K562 (cell line): ENCODE data around the gene PLCB3. TPM values are rescaled to one million over a fixed set of nuclear protein-coding genes. Genes with fewer than 3 reads are reported as not detected.

ENCODE experiments used
- ARNT ChIP-seq, 2 experiments: fragments of 450-650 bp; IDR thresholded peaks; 2 replicates each; pipeline ENCODE4 v1.6.1; 2016; ENCODE audit warnings: mild to moderate bottlenecking in 1 of 2
- ATF1 ChIP-seq, 2 experiments: fragments of 450-650 bp in 1 of 2; IDR thresholded peaks; 2 replicates each; pipeline ENCODE4 v1.6.1; 2016; ENCODE audit warnings: missing compliant biosample characterization in 1 of 2, missing genetic modification characterization in 1 of 2
- CBX8 ChIP-seq: fragments of 200-600 bp; sonication (generic); IDR thresholded peaks from 2 replicates; pipeline ENCODE4 v1.6.1; 2012; ENCODE audit warnings: borderline replicate concordance, mixed run types, low read depth, mild to moderate bottlenecking, moderate library complexity, mixed read lengths, low read length, control low read depth, inconsistent platforms; ENCODE audit not compliant: poor library complexity, severe bottlenecking; ENCODE audit errors: extremely low read depth
- DACH1 ChIP-seq: fragments of 450-650 bp; IDR thresholded peaks from 2 replicates; pipeline ENCODE4 v1.6.1; 2018; ENCODE audit not compliant: partially characterized antibody
- ESRRB ChIP-seq: fragments of 250-450 bp; sonication (Bioruptor Pico); IDR thresholded peaks from 2 replicates; pipeline ENCODE4 v1.5.0; 2020; ENCODE audit warnings: mild to moderate bottlenecking, moderate library complexity, borderline replicate concordance
- FIP1L1 ChIP-seq: fragments of 200-400 bp; formaldehyde crosslinking; IDR thresholded peaks from 2 replicates; pipeline ENCODE4 v1.6.1; 2018; ENCODE audit warnings: mild to moderate bottlenecking, low read depth, low read length; ENCODE audit not compliant: poor library complexity, severe bottlenecking
- GABPB1 ChIP-seq: sonication (generic); formaldehyde crosslinking; IDR thresholded peaks from 2 replicates; pipeline ENCODE4 v1.8.0; 2022; ENCODE audit warnings: mild to moderate bottlenecking, missing genetic modification reagents
- HNRNPL ChIP-seq: fragments of 200-400 bp; formaldehyde crosslinking; IDR thresholded peaks from 2 replicates; pipeline ENCODE4 v1.6.1; 2017; ENCODE audit warnings: low read depth, mild to moderate bottlenecking, low read length
- MAFF ChIP-seq: IDR thresholded peaks from 2 replicates; pipeline ENCODE4 v1.6.1; 2012; ENCODE audit warnings: low read length, improper control_type of control experiment
- MYNN ChIP-seq, 2 experiments: sonication (generic); formaldehyde crosslinking in 1 of 2; IDR thresholded peaks; 2 replicates each; pipeline versions ENCODE4 v1.5.0 to v1.6.1; 2016 to 2020; ENCODE audit warnings: antibody characterized with exemption in 1 of 2, missing genetic modification reagents in 1 of 2
- NR2C1 ChIP-seq, 2 experiments: fragments of 450-650 bp; IDR thresholded peaks; 2 replicates each; pipeline ENCODE4 v1.6.1; 2017; ENCODE audit warnings: mild to moderate bottlenecking in 2 of 2, antibody characterized with exemption in 1 of 2, inconsistent platforms in 1 of 2, missing compliant biosample characterization in 1 of 2, missing genetic modification characterization in 1 of 2
- RBFOX2 ChIP-seq: fragments of 200-400 bp; formaldehyde crosslinking; IDR thresholded peaks from 2 replicates; pipeline ENCODE4 v1.6.1; 2017; ENCODE audit warnings: low read depth, mild to moderate bottlenecking, low read length, moderate library complexity
- SMC3 ChIP-seq: conservative IDR thresholded peaks from 2 replicates; pipeline ENCODE4 v1.6.1; 2011; ENCODE audit warnings: low read depth, low read length, improper control_type of control experiment; ENCODE audit not compliant: insufficient read depth
- TAF1 ChIP-seq: IDR thresholded peaks from 2 replicates; pipeline ENCODE4 v1.6.1; 2011; ENCODE audit warnings: mild to moderate bottlenecking, low read length, moderate library complexity; ENCODE audit not compliant: insufficient read depth, control insufficient read depth, severe bottlenecking; ENCODE audit errors: extremely low read depth
- ZC3H4 ChIP-seq: sonication (generic); formaldehyde crosslinking; IDR thresholded peaks from 2 replicates; pipeline ENCODE4 v1.9.0; 2021; ENCODE audit warnings: missing genetic modification reagents, borderline replicate concordance
- ZHX1 ChIP-seq: fragments of 150-350 bp; conservative IDR thresholded peaks from 2 replicates; pipeline ENCODE4 v1.6.1; 2014; ENCODE audit warnings: low read length
- ZNF384 ChIP-seq: IDR thresholded peaks from 2 replicates; pipeline ENCODE4 v1.6.1; 2012; ENCODE audit warnings: low read depth, low read length, improper control_type of control experiment
- ZNF41 ChIP-seq: fragments of 250-450 bp; sonication (Bioruptor Pico); conservative IDR thresholded peaks from 2 replicates; pipeline ENCODE4 v1.4.0; 2020; ENCODE audit warnings: mild to moderate bottlenecking
- ZNF431 ChIP-seq: sonication (generic); formaldehyde crosslinking; IDR thresholded peaks from 2 replicates; pipeline ENCODE4 v1.8.0; 2022; ENCODE audit warnings: mild to moderate bottlenecking, missing genetic modification reagents
- polyA plus RNA-seq, 8 experiments: library from polyadenylated mRNA; depleted of rRNA in 4 of 8; stranded (reverse) in 5 of 8; unstranded in 3 of 8; fragments of >200 nt; fragmentation: Nextera tagmentation in 2 of 8; fragmentation: Illumina TruSeq in 1 of 8; extraction: Ambion mirVana in 2 of 8; extraction: Trizol in 1 of 8; gene quantifications; 2 replicates each; pipeline versions ENCODE4 v1.2.1 to v1.2.3, GENCODE V29; 2011 to 2014; ENCODE audit warnings: inconsistent platforms in 1 of 8, missing spikeins in 1 of 8
- total RNA-seq, 7 experiments: library from RNA; depleted of rRNA in 6 of 7; stranded (reverse); fragments of >200 nt in 6 of 7; fragmentation: Illumina TruSeq in 2 of 7; extraction: Trizol in 2 of 7; gene quantifications; 2 replicates each; pipeline versions ENCODE4 v1.2.1 to v1.2.3, GENCODE V29; 2011 to 2021; ENCODE audit warnings: low replicate concordance in 1 of 7
- TF ChIP-seq, protein P1 (sequence below): fragments of 250-450 bp; sonication (Bioruptor Pico); IDR thresholded peaks from 2 replicates; pipeline ENCODE4 v1.5.1; 2021; ENCODE audit warnings: mild to moderate bottlenecking
- TF ChIP-seq, protein P2 (sequence below): fragments of 450-650 bp; IDR thresholded peaks from 2 replicates; pipeline ENCODE4 v1.6.1; 2014; ENCODE audit warnings: low read depth, mild to moderate bottlenecking, moderate library complexity, borderline replicate concordance

The PLCB3 gene
- total and polyA plus RNA-seq, 9 of the 15 experiments (the other 6 are each of a cell fraction or from before 2014, with no cell fraction given) = 0.31 to 44.8 (median 14.6) TPM

DNA sequence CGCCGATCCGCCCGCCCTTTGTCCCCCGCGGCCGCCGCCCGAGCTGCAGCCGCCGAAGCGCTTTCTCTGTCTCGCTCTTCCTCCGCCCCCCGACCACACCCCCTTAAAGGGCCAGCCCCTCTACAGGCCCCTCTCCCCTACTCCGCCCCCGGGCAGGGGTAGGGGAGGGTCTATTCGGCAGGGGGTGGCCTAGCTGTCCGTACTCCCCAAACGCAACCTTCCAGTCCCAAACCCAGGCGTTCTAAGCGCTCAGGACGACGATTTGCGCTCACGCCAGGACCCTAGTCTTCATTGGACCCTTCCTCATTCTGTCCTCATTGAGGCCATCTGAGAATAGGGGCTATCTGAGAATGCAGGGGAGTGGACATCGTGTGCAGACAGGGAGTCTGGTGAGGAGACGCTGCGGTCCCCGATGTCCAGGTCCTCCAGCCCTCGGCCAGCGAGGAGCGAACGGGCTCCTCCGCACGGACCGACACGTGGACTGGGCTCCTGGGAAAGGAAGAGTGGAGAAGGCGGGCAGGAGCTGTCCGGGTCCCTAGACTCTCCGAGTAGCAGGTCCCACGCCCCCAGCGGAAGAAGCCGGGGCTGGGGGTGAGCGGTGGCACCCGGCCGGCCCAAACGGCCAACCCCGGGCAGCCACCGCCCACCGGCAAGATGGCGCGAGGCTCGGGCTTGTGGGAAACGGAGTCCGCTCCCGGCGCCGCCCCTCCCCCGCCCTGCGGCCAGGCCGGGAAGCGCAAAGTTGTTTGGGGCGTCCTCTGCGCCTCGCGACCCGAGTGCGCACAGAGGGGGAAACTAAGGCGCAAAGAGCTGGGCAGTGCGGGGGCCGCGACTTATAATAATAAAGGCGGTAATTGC lies 4.2 kb upstream of the PLCB3 start, which contains the start of gene PPP1R14B (continued):
- TF ChIP-seq, protein P1, sequence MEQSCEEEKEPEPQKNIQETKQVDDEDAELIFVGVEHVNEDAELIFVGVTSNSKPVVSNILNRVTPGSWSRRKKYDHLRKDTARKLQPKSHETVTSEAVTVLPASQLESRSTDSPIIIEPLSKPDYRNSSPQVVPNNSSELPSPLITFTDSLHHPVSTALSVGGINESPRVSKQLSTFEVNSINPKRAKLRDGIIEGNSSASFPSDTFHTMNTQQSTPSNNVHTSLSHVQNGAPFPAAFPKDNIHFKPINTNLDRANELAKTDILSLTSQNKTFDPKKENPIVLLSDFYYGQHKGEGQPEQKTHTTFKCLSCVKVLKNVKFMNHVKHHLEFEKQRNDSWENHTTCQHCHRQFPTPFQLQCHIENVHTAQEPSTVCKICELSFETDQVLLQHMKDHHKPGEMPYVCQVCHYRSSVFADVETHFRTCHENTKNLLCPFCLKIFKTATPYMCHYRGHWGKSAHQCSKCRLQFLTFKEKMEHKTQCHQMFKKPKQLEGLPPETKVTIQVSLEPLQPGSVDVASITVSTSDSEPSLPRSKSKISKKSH (CRISPR knock-in tag) = no peak
- TF ChIP-seq TAF1 (peak; percentile 45), ATF1 (CRISPR knock-in tag; IDR thresholded peaks at IDR 0.05) (no peak), ATF1 (tag; IDR thresholded peaks at IDR 0.05) (peak; percentile 62), NR2C1 (IDR thresholded peaks at IDR 0.05) (peak; percentile 44; the same call in 1 of the 2 replicates), NR2C1 (tag; IDR thresholded peaks at IDR 0.05) (peak; percentile 70), ZC3H4 (no peak), GABPB1 (CRISPR knock-in tag) (peak; percentile 85), ZNF431 (CRISPR knock-in tag) (0 out of 2 replicates have a peak, but pooled peaks have one; percentile 15), MYNN (IDR thresholded peaks at IDR 0.05) (no peak), MYNN (CRISPR knock-in tag; IDR thresholded peaks at IDR 0.05) (no peak), DACH1 (no peak), ZHX1 (no peak), RBFOX2 (peak; percentile 92), ZNF384 (no peak; the same call in 1 of the 2 replicates), CBX8 (no peak), ZNF41 (CRISPR knock-in tag) (no peak), ESRRB (no peak), ARNT (IDR thresholded peaks at IDR 0.05) (peak; percentile 39 to 65; a peak in 1 of 4 replicates), MAFF (no peak), SMC3 (no peak), FIP1L1 (peak; percentile 62), HNRNPL (peak; percentile 96)
- TF ChIP-seq, protein P2, sequence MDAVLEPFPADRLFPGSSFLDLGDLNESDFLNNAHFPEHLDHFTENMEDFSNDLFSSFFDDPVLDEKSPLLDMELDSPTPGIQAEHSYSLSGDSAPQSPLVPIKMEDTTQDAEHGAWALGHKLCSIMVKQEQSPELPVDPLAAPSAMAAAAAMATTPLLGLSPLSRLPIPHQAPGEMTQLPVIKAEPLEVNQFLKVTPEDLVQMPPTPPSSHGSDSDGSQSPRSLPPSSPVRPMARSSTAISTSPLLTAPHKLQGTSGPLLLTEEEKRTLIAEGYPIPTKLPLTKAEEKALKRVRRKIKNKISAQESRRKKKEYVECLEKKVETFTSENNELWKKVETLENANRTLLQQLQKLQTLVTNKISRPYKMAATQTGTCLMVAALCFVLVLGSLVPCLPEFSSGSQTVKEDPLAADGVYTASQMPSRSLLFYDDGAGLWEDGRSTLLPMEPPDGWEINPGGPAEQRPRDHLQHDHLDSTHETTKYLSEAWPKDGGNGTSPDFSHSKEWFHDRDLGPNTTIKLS = peak; percentile 92
